ENCODE measurements around the gene CELA2B. TPM values are rescaled to one million over a fixed set of nuclear protein-coding genes. Genes with fewer than 3 reads are reported as not detected.

The CELA2B gene
- total RNA-seq, 1 donor from 2014 or later: not detected

Other genes starting within 250 kb of the CELA2B start
- gene FHAD1, start 228.9 kb upstream of the CELA2B start, total RNA-seq: not detected
- 11.6 TPM for gene EFHD2, start 66.2 kb upstream of the CELA2B start, total RNA-seq
- not detected for gene CTRC, start 37.7 kb upstream of the CELA2B start, total RNA-seq
- gene CELA2A, start 19.4 kb upstream of the CELA2B start, total RNA-seq: not detected
- 13.6 TPM for gene CASP9, start 48.1 kb downstream of the CELA2B start, total RNA-seq
- gene DNAJC16, start 50.7 kb downstream of the CELA2B start, total RNA-seq: 16.6 TPM
- gene AGMAT, start 108.9 kb downstream of the CELA2B start, total RNA-seq: 0.11 TPM
- 19.4 TPM for gene DDI2, start 141.4 kb downstream of the CELA2B start, total RNA-seq
- gene PLEKHM2, start 208.2 kb downstream of the CELA2B start, total RNA-seq: 81.7 TPM

All from Right ventricle myocardium superior (tissue), 1 donor.